ENCODE data around the gene FNBP1.

The FNBP1 gene

GRCh38 chr9:129841071-129841470, 201.9 kb downstream of the FNBP1 start:
- no peak overlapping the region for H3K4me3 ChIP-seq (ENCODE audit: low read depth, low read length)
- TF ChIP-seq CTCF (IDR thresholded peaks at IDR 0.05; ENCODE audit: low read depth, low read length, missing control alignments): no peak
- no peak for DNase-seq (ENCODE audit: low read depth)
- in situ Hi-C loops (cut with HindIII; ENCODE audit: low sequenced_read_pairs): loop anchor here (25.0 kb wide), 1 partner anchor 246 kb away; no protein-coding TSS in a partner anchor

- DNase-seq (ENCODE audit: low read depth): no peak
- no peak overlapping the region for H3K4me3 ChIP-seq (ENCODE audit: low read depth, low read length)
- TF ChIP-seq CTCF (IDR thresholded peaks at IDR 0.05; ENCODE audit: low read depth, low read length, missing control alignments): no peak
- in situ Hi-C loops (cut with HindIII; ENCODE audit: low sequenced_read_pairs): loop anchor here (25.0 kb wide), 1 partner anchor 247 kb away; no protein-coding TSS in a partner anchor
Measured at GRCh38 chr9:129840034-129840433, 203.0 kb downstream of the FNBP1 start.

- H3K4me3 ChIP-seq (ENCODE audit: low read depth, low read length): no peak overlapping the region
- no peak for DNase-seq (ENCODE audit: low read depth)
- TF ChIP-seq CTCF (IDR thresholded peaks at IDR 0.05; ENCODE audit: low read depth, low read length, missing control alignments): no peak
- in situ Hi-C loops (cut with HindIII; ENCODE audit: low sequenced_read_pairs): loop anchor here (25.0 kb wide), 1 partner anchor 248 kb away; no protein-coding TSS in a partner anchor
Measured at GRCh38 chr9:129839324-129840023, 203.5 kb downstream of the FNBP1 start.

- DNase-seq (ENCODE audit: low read depth): no peak
- H3K4me3 ChIP-seq (ENCODE audit: low read depth, low read length): no peak overlapping the region
- in situ Hi-C loops (cut with HindIII; ENCODE audit: low sequenced_read_pairs): loop anchor here (25.0 kb wide), 1 partner anchor 249 kb away; no protein-coding TSS in a partner anchor
- no peak for TF ChIP-seq CTCF (IDR thresholded peaks at IDR 0.05; ENCODE audit: low read depth, low read length, missing control alignments)
Measured at GRCh38 chr9:129838707-129839259, 204.2 kb downstream of the FNBP1 start.
